Fibroblast of lung (primary cell): Measurements from ENCODE around the gene MATK.

Source experiments
- EZH2 ChIP-seq: IDR thresholded peaks from 2 replicates; pipeline ENCODE4 v1.5.1; 2012; ENCODE audit warnings: low read length, control low read depth, mild to moderate bottlenecking; ENCODE audit errors: missing control alignments
- TF ChIP-seq, protein P1 (sequence below), 2 donors: IDR thresholded peaks in 1 of 2; conservative IDR thresholded peaks in 1 of 2; 1 replicate in 1 of 2; 2 replicates in 1 of 2; pipeline ENCODE4 v1.5.1; 2011 to 2012; ENCODE audit warnings: low read length in 2 of 2, control low read depth in 1 of 2, inconsistent platforms in 1 of 2, low read depth in 1 of 2, mild to moderate bottlenecking in 1 of 2

DNA sequence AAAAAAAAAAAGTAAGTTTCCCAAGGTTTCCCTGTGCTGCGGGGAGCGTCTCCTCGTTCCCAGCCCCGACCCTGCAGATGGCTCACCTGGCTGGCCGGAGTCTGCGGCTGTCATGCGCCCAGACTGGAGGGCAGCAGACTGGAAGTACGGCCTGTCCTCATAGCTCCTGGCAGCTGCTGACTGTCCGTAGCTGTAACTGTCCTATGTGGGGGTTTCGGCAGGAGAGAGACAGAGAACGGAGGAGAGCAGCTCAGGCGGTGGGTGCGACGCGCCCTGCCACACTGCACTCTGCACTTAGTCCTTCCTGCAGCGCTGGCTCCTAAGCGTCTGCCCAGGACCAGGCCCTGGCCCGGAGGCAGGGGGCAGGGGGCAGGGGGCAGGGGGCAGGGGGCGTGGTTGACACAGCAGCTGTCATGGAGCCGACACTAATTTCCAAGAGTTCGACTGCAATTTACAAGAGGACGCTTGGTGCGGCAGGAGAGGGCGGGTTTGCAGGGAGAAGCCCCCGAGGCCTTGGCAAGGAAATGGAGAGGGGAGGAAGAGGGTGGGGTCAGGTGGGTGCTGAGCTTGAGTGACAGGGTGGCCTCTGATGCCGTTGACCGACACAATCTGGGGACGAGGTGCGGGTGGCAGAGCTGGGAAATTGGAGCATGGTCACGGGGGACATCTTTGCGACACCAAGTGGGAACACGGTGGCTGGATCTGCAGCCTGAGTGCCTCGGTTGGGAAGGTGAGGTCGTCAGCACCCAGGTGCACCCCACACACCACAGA is 47.6 kb upstream of the MATK start:
- TF ChIP-seq, protein P1, sequence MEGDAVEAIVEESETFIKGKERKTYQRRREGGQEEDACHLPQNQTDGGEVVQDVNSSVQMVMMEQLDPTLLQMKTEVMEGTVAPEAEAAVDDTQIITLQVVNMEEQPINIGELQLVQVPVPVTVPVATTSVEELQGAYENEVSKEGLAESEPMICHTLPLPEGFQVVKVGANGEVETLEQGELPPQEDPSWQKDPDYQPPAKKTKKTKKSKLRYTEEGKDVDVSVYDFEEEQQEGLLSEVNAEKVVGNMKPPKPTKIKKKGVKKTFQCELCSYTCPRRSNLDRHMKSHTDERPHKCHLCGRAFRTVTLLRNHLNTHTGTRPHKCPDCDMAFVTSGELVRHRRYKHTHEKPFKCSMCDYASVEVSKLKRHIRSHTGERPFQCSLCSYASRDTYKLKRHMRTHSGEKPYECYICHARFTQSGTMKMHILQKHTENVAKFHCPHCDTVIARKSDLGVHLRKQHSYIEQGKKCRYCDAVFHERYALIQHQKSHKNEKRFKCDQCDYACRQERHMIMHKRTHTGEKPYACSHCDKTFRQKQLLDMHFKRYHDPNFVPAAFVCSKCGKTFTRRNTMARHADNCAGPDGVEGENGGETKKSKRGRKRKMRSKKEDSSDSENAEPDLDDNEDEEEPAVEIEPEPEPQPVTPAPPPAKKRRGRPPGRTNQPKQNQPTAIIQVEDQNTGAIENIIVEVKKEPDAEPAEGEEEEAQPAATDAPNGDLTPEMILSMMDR (conservative IDR thresholded peaks at IDR 0.05 in 1 of 2, IDR thresholded peaks at IDR 0.05 in 1 of 2; ENCODE audit: low read depth in 1 of 2, low read length in 2 of 2), result no peak
- no peak for TF ChIP-seq EZH2
